ENCODE measurements around the gene TVP23A.
"Not testable (repeated sequence)": the region's sequence is repeated elsewhere in the genome, so short reads cannot be mapped to it uniquely, and the experiment has no call there.

Gene TVP23A

DNA sequence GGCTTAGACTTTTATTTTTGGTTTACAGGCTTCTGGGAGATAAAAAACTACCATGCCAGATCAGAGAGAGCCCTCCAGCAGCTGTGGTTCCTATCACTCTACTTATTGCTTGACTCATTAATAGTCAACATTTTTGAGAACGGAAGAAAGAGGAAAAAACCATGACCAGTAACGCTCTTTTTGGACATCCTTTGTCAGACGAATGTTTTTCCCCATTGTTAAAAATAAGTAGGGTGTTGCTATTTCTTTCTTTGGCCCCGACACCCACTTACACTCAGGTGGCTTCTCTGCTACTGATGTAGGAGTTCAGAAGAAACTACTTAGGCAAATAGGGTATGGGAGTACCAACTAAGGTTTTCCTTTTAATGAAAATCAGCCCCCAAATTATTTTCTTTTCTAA lies 27.5 kb downstream of the TVP23A start:
- no peak for DNase-seq

DNA sequence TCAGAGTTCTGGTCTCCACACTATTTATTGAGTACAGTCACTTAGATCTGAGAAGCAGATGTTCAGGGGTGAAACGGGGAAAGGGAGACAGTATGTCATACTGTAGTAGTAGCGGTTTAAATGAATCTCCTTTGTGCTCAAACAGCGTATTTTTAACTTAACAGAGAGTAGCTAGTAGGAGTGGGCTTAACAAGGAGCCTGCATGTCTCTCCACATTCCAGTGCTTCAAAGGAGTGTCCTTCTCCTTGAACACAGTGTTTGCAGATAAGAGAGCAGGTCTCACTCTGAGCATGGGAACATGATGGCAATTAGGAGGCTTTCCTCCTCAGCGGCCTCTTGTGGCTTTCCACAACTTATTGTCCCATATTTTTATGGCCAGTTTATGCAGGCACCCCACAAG lies 30.0 kb downstream of the TVP23A start:
- DNase-seq: not testable (repeated sequence)

DNA sequence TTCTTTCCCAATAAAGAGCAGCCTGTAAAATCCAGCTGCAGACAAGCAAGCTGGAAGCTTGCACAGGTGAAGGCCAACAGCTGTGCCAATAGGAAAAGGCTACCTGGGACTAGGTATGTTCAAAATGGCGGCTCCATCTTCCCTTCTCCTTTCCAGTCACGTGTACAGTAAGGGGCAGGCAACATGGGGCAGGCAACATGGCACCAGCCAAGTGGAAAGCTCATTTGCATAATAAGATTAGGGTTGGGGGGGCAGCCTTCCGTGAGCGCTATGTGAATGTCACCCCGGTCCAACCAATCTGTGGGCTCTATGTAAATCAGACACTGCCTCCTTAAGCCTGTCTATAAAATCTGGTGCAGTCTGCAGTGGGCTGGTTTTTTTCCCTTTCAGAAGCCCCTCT lies 31.3 kb downstream of the TVP23A start:
- no peak for DNase-seq

DNA sequence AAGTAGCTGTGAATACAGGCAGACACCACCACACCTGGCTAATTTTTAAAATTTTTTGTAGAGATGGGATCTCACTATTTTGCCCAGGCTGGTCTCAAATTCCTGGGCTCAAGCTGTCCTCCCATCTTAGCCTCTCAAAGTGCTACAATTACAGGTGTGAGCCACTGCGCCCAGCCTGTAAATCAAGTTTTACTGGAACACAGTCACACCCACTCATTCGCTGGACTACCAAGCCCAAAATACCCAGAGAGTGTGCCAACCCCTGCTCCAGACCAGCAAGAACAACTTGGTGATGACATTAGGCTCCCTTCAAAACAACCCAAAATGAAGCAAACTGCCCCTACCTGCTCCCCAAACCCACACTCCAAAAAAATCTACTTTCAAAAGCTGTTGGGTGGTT lies 36.0 kb downstream of the TVP23A start:
- no peak for DNase-seq

DNA sequence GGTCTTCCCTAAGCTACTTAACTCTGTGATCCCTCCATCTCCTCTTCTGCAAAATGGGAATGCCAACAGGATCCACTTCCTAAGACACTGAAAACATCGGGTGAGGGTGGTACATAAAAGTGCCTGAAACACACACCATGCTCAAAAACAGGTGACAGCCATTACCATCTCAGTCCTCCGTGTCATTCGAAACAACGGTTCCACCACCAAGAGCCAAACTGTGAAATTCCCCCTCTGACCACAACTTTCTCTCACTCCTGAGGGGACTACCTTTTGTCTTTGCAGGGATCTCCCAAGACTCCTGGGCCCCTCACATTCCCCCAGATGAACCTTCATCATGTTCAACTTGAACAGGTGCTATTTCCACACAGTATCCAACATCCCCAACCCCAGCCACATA lies 38.0 kb downstream of the TVP23A start:
- DNase-seq: no peak

DNA sequence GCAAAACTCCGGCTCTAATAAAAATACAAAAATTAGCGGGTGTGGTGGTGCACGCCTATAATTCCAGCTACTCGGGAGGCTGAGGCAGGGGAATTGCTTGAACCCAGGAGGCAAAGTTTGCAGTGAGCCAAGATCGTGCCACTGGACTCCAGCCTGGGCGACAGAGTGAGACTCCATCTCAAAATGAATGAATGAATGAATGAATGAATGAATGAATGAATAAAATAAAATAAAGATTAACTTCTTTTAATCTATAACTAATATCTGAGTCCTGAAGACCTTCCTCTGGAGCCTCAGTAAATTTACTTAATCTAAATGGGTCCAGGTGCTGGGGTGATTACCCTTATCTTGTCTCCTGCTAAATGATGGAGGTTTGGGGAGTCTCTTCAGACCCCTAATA lies 38.7 kb downstream of the TVP23A start:
- DNase-seq: not testable (repeated sequence)

DNA sequence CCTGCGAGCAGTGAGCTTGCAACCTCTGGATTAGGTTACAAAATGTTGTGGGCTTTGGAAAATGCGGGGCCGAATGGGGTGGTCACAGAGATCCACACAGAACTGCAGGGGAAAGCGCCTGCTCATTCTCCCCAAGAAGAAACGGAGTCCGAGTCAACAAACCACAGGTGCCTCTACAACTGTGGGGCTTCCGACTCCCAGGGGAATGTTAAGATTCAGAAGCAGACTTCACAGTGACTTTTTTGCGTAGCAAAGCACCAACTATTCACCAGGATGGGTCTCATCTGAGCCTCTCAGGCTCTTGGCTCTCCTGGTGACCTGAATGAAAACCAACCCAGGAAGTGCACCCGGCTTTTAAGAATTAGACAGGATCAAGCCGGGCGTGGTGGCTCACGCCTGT lies 41.2 kb downstream of the TVP23A start:
- no peak for DNase-seq

DNA sequence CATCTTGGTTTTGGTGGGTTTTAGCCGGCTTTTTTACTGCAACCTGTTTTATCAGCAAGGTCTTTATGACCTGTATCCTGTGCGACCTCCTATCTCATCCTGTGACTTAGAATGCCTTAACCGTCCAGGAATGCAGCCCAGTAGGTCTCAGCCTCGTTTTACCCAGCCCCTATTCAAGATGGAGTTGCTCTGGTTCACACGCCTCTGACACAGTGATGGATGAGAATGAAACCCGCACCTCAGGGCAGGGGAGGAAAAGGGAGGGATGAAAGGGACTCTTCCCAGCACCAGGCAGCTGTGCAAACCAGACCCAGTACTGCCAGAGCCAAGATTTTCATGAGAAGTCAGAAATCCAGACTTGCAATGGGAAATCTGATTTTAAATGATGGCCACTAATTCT lies 41.7 kb downstream of the TVP23A start:
- DNase-seq: not testable (repeated sequence)

DNA sequence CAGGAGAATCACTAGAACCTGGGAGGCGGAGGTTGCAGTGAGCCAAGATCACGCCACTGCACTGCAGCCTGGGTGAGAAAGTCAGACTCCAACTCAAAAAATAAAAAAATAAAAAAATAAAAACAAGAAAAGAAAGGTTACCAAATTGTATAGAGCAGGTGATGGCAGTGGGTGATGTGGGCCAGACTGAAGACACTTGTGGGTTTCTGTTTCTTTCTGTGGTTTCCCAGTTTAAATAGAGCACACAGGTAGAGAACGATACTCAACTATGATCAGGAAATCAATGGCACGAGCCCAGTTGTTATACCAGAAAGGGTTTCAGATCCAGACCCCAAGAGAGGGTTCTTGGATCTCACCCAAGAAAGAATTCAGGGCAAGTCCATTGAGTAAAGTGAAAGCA lies 42.3 kb downstream of the TVP23A start:
- DNase-seq: no peak

DNA sequence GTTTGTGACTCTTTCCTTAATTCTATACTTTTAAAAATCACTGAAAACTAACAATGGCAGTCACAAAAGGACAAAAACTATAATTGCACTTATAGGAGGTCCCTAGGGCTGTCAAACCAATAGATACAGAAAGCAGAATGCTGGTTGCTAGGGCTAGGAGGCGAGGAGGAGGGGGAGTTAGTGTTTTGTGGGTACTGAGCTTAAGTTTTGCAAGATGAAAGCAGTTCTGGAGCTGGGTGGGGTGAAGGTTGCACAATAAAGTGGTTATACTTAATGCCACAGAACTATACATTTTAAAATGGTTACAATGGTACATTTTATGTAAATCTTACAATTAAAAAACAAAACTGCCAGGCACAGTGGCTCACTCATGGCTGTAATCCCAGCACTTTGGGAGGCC lies 47.7 kb downstream of the TVP23A start:
- no peak for DNase-seq

DNA sequence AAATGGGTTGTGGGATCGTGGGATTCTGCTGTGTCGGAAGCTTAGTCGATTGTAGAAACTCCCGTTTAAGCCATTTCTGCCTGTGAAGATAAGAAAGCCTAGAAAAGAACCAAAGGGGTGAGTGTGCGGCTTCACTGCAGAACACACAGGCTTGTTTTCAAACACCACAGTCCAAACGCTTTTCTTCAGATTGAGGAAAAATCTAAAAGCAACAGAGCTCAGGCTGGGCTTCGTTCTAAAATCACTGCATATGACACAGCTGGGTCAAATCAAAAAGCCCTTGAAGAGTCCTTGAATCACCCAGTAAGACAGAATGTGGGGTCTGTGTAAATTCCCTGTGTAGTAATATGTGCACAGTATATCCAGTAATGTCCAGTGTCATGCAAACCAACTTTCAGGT lies 49.2 kb downstream of the TVP23A start:
- no peak for DNase-seq

DNA sequence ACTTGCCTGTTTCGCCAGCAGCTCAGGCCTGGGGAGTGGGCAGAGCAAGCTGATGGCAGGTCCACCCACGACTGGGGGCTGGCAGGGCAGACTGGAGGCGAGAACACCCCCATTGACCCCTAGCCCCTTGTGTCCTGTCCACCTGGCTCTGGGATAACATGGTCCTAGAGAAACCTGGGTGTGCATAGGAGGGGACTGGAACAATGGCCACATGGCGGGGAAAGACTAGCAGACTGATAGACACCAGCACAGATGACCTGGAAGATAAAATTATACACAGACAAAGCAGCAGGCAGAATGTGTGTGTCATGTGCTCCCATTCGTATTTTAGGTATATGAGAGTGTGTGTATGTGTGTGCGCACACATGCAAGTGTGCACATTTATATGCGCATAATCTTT lies 51.5 kb downstream of the TVP23A start:
- no peak for DNase-seq

DNA sequence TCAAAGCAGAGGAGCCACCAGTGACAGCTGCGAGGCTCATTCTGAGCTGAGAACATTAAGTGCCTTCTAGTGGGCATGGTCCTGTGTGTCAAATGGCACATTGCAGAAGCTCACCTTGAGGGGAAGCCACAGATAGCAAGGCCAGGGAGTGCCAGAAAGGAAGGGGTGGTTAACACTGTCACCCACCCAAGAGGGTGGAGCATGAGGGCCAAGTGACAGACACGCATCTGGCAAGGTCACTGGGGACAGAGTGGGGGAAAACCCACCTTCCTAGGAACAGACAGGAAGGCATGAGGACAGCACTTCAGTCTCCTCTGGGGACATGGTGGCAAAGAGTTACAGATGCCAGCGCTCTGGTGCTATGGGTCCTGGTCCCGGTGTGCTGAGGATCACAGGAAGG lies 52.8 kb downstream of the TVP23A start:
- DNase-seq: no peak

DNA sequence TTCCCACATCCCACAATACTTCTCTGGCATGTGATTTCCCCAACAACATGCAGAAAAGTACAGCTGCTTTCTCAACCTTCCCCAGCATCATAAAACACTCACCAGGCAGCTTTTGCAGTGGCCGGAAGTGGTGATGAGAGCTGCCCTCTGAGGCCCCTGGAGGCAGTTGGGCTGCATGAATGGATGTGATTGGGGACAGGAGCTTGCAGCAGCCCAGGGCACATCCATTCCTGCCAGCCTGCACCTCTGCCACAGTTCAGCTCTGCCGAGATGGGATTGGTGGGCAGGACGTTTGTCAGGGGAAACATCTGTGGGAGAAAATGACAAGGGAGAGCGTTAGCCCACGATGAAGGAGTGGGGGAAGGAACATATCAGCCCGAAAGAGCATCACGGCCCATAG lies 55.1 kb downstream of the TVP23A start:
- no peak for DNase-seq

DNA sequence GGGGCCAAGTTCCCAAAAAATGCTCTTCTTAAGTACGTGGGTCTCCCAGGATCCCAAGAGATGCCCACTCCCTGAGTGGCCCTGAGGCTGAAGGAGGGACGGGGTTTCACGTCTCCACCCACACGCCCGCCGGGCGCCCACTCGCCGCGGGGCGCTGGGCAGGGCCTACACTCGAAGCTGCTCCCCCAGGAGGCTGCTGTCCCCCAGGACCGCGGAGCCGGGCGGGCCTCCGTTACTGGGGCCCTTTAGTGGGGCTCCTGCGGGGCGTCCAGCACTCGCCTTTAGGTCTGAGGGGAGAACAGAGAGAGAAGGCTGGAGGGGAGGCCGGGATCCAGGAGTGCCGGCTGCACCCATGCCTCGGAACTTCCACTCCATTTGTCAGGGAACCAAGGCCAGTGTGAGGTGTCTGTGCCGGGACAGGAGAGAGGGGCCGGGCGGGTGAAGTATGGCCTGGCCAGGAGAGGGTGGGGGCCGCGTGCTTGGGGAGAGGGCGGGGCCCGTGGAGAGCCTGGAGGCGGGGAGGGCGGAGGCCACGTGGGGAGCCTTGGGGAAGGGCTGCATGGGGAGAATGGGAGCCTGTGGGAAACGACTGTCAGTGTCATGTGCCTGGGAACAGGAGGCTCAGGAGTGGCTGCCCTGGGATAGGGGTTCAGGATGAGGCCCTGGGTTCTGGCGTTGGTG lies 56.1 kb downstream of the TVP23A start:
- no peak for DNase-seq

DNA sequence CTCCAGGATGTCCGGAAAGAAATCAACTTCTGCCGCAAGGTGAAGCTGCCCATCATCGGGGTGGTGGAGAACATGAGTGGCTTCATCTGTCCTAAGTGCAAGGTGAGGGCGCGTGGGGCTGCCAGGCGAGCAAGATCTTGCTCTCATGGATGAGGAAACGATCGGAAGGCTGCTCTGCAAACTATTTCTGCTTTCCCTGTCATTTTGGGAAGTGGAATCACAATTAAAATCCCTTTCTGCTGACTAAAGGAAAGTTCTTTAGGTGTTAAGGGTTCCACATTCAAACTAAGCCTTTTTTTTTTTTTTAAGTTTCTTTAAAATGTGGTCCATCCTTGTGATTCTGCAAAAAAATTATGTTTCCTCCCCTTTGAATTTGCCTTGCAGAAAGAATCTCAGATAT lies 57.2 kb downstream of the TVP23A start:
- DNase-seq: no peak

DNA sequence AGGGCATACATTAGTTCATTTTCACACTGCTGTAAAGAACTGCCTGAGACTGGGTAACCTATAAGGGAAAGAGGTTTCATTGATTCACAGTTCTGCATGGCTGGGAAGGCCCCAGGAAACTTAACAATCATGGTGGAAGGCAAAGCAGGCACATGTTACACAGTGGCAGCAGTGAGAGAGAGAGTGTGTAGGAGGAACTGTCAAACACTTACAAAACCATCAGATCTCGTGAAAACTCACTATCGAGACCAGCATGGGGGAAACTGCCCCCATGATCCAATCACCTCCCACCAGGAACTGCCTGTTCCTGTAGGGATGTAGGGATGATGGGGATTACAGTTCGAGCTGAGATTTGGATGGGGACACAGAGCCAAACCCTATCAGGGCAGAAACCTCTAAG lies 57.7 kb downstream of the TVP23A start:
- DNase-seq: no peak

DNA sequence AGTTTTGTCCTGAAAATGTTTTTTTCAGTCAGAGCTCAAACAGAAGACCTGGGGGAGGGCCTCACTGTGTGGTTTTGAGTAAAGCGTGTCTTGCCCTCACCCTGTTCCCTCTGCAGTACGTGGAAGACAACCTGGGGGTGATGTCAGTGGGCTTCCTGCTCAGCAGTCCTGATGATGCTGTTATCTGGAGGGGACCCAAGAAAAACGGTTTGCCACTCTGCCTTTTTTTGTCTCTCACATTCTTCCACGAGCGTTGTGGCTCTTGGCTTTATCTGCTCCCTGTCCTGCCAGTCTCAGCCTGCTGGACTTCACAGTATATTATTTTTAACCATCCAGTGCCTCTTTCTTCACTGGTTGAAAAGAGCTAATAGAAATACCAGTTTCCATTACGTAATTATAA lies 62.0 kb downstream of the TVP23A start:
- DNase-seq: no peak

DNA sequence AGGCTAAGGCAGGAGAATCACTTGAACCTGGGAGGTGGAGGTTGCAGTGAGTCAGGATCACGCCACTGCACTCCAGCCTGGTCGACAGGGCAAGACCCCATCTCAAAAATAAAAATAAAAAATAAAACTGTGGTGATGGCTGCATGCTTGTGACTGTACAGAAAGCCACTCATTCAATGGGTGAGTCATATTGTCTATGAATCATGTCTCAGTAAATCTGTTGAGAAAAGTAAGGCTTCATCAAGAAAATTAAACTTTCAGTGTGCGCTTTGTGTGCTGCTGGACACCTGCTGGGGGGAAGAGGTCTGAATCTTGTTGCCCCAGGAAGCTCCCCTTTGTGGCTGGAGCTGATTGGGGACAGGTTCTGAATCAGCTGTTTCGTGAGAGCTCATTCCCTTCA lies 63.7 kb downstream of the TVP23A start:
- no peak for DNase-seq

DNA sequence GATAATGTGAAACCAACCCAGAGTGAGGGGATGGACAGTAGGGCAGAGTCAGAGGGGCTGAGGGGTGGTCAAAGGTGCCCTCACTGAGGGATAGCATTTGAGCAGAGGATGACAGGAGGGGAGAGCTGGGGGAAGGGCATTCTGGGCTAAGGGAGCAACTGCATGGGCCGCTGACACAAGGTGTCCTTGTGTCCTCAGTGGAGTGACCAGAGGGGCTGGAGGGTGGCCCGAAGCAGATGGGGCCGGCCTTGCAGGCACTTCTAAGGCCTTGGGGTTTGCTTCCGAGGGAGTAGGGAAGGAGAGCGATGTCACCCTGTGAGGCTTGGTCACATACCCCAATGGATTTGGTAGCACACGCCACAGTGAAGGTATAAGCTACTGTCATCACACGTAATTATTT lies 64.9 kb downstream of the TVP23A start:
- no peak for DNase-seq

DNA sequence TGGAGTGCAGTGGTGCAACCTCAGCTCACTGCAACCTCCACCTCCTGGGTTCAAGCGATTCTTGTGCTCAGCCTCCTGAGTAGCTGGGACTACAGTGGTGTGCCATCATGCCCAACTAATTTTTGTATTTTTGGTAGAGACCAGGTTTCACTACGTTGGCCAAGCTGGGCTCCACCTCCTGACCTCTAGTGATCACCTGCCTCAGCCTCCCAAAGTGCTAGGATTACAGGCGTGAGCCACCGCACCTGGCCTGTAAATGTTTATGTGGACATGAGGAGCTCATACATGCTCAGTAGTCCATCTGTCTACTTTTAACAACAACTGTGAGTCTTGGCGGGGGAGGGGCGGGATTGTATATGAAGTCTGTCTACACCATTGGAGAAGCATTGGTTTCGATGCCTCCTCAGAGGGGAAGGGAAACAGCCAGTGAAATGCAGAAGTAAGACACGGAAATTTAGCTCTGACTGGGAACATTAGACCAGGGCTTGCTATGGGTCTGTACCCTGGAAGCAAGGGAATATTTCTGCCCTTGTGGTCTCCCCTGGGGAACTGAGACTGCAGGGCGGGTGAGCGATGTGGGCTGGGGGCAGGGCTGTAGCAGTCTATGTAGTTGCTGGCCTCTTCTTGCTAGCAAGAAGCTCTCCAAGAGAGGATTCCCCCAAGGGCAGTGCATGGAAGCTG lies 65.6 kb downstream of the TVP23A start:
- no peak for DNase-seq

DNA sequence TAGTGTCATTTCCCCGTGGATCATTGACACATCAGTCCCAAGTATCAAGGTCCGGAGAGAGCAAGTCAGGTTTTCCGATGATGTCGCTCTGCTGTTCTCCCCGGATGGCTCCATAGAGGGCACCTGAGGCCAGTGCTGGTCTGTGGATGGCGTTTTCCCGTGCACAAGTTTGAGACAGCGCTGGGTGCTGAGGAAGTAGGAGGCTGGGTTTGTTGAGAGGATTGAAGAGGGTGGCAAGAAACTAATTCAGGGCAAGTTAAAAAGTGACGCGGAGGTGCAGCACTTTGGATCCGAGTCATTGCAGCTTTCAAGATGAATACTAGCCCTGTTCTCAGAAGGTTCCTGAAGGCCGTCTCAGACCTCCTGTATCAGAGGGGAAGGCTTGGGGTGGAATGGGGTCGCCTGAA lies 67.3 kb downstream of the TVP23A start:
- no peak for DNase-seq

DNA sequence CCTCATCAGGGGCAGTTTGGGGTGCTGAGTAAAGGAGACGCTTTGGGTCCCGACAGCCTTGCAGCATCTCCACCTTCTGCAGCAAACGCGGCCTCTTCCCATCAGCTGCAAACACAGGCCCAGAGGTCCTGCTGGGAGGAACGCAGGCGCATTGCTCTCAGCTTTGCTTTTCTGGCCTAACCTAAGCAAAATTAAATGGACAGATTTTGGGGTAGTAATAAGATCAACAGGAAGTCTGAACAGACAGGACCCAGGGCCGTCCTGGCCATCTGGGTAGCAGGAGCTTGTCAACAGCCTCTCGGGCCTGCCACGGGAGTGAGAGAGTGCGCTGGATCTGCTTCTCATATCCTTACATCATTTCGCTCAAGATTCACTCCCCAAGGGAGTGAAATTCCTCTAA lies 67.8 kb downstream of the TVP23A start:
- no peak for DNase-seq

DNA sequence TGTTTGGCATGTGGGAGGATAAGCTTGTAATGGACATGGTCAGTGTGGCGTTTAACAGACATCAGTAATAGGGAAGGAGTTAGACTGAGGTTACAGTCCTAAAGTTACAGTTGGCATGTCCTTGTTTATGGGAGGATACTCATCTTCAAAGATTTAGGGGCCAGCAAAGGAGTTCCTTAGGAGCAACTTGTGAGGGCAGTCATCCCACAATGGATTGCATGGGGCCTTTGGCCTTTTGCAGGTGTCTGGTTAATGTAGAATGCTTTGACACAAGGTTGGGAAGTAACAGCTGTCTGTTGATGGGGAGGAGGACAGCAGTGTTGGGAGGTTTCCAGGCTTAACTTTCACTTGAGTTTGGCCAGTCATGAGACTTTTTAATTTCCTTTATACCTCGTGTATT lies 72.8 kb downstream of the TVP23A start:
- DNase-seq: no peak

DNA sequence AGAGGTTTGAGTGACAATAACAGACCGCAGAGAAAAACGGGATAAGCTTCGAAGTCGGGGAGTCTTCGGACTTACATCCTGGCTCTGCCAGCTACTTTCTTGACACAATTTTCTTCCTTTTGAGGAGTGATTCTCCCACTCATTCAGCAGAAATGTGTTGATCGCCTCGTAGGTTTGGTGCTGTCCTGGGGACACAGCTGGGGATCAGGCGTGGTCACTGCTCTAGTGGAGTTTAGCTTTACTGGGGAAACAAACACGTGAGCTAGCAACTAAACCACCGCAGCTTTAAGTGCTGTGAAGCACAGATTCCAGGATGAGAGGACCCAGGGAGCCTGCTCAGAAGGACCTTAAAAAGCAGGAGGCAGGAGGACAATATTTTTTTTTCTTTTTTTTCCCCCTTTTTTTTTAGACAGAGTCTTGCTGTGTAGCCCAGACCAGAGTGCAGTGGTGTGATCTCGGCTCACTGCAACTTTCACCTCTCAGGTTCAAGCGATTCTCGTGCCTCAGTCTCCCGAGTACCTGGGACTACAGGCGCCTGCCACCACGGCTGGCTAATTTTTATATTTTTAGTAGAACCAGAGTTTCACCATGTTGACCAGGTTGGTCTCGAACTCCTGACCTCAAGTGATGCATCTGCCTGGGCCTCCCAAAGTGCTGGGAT lies 74.1 kb downstream of the TVP23A start:
- DNase-seq: no peak
